Stomach (tissue), 9 donors: ENCODE measurements around the gene NSRP1. TPM values are rescaled to one million over a fixed set of nuclear protein-coding genes. Genes with fewer than 3 reads are reported as not detected.
A peak's percentile ranks its signal among the peaks of the same experiment; 100 is the strongest.

ENCODE experiments used
- DNase-seq, 2 donors: peaks; one replicate each; pipeline versions ENCODE4 v3.0.0 to v3.0.0-alpha.2; 2013 to 2019
- H3K27ac ChIP-seq, 5 donors: fragments of 200-600 bp in 4 of 5; sonication (generic) in 4 of 5; one replicate each; pipeline ENCODE4 v1.5.1; 2013 to 2019; ENCODE audit warnings: mild to moderate bottlenecking in 1 of 5, moderate library complexity in 1 of 5
- H3K27me3 ChIP-seq, 3 donors: fragments of 200-600 bp; sonication (generic); one replicate each; pipeline ENCODE4 v1.5.1; 2017 to 2019; ENCODE audit warnings: mixed run types in 1 of 3
- H3K36me3 ChIP-seq, 4 donors: fragments of 200-600 bp; sonication (generic); 1 replicate in 3 of 4; 2 replicates in 1 of 4; pipeline ENCODE4 v1.5.1; 2016 to 2019
- H3K4me1 ChIP-seq, 4 donors: fragments of 200-600 bp; sonication (generic); one replicate each; pipeline ENCODE4 v1.5.1; 2016 to 2019
- H3K4me3 ChIP-seq, 4 donors: fragments of 200-600 bp; sonication (generic) in 3 of 4; one replicate each; pipeline ENCODE4 v1.5.1; 2016 to 2019; ENCODE audit warnings: mild to moderate bottlenecking in 1 of 4
- H3K9me3 ChIP-seq, 4 donors: fragments of 200-600 bp; sonication (generic); one replicate each; pipeline ENCODE4 v1.5.1; 2016 to 2019
- EP300 ChIP-seq: sonication (generic); formaldehyde crosslinking; IDR thresholded peaks from one replicate; pipeline ENCODE4 v1.6.1; 2017; ENCODE audit warnings: antibody characterized with exemption
- POLR2A ChIP-seq, 4 donors: fragments of 450-650 bp; IDR thresholded peaks; one replicate each; pipeline ENCODE4 v1.6.1; 2016; ENCODE audit warnings: antibody characterized with exemption in 4 of 4, control low read depth in 2 of 4, mild to moderate bottlenecking in 1 of 4, moderate library complexity in 1 of 4
- POLR2AphosphoS5 ChIP-seq, 3 donors: sonication (generic); formaldehyde crosslinking; IDR thresholded peaks; one replicate each; pipeline ENCODE4 v1.6.1; 2016; ENCODE audit warnings: antibody characterized with exemption in 3 of 3
- WGBS, 5 donors: extraction: QIAGEN DNeasy Blood & Tissue Kit in 3 of 5; methylation state at CpG; one replicate each; pipeline versions ENCODE4 v1.1.5 to v1.1.7; 2013 to 2018; 5-methylcytosine and 5-hydroxymethylcytosine counted together
- intact Hi-C: fragments of 100-400 bp; cut with DNase I; formaldehyde crosslinking; loops from one replicate; pipeline ENCODE4 v1.15.1; 2023; ENCODE audit warnings: low total_unique reads
- polyA plus RNA-seq, 3 donors: library from polyadenylated mRNA; stranded (reverse); fragments of 200-250 nt; gene quantifications; one replicate each; pipeline ENCODE4 v1.2.3, GENCODE V29; 2013
- small RNA-seq, 4 donors: library from RNA; depleted of rRNA; stranded (forward); fragments of <200 nt; gene quantifications; one replicate each; pipeline ENCODE3, GENCODE V24; 2016
- total RNA-seq, 5 donors: library from RNA; depleted of rRNA; stranded (reverse); fragments of >200 nt; gene quantifications; one replicate each; pipeline versions ENCODE4 v1.1.0 to v1.2.3, GENCODE V29; 2014 to 2016
- TF ChIP-seq, protein P1 (sequence below), 7 experiments: fragments of 450-650 bp in 4 of 7; fragments of 200-600 bp in 3 of 7; sonication (generic) in 3 of 7; IDR thresholded peaks; one replicate each; pipeline ENCODE4 v1.5.1; 2016 to 2019; ENCODE audit warnings: antibody characterized with exemption in 7 of 7, control low read depth in 2 of 7, mild to moderate bottlenecking in 1 of 7
- donor health status: healthy with polysubstance abuse.
- donor health status: Bipolar disorder and iron deficiency.
- donor health status: healthy.

The NSRP1 gene
- total and polyA plus RNA-seq, 8 donors, result 5.4 to 110 (median 26.9) TPM

- Histone ChIP-seq H3K27ac (no peak overlapping the region), H3K4me1 (peaks cover 17 to 33% (median 32%) of the 10 kb centered on the region in 4 donors), H3K9me3 (no peaks in the 10 kb centered on the region), H3K27me3 (peaks cover 5 to 49% (median 27%) of the 10 kb centered on the region in 3 donors), H3K36me3 (no peaks in the 10 kb centered on the region), H3K4me3 (no peak overlapping the region)
- DNase-seq, result no peak
- WGBS, 5 donors, result 49 to 66% (median 60%) methylated on average over 10 to 11 of the region's 11 CpGs
- TF ChIP-seq EP300, result no peak
- intact Hi-C loops, result no loop called here
Observed at GRCh38 chr17:30232824-30233427, 116.3 kb downstream of the NSRP1 start.

GRCh38 chr17:30234296-30234695 lies 117.7 kb downstream of the NSRP1 start:
- WGBS, 5 donors, result 79 to 85% (median 83%) methylated on average over 6 of the region's 6 CpGs

GRCh38 chr17:30234964-30235363 lies 118.3 kb downstream of the NSRP1 start:
- Histone ChIP-seq H3K27ac (no peak overlapping the region), H3K27me3 (peaks cover 5 to 68% (median 37%) of the 10 kb centered on the region in 3 donors), H3K36me3 (no peaks in the 10 kb centered on the region), H3K4me3 (peak overlapping the region; percentile 41 to 60 (median 46)), H3K4me1 (peaks cover 24 to 46% (median 43%) of the 10 kb centered on the region in 4 donors), H3K9me3 (no peaks in the 10 kb centered on the region)
- TF ChIP-seq POLR2AphosphoS5 (IDR thresholded peaks at IDR 0.05) (no peak), POLR2A (IDR thresholded peaks at IDR 0.05) (no peak), EP300 (no peak)
- TF ChIP-seq, protein P1, sequence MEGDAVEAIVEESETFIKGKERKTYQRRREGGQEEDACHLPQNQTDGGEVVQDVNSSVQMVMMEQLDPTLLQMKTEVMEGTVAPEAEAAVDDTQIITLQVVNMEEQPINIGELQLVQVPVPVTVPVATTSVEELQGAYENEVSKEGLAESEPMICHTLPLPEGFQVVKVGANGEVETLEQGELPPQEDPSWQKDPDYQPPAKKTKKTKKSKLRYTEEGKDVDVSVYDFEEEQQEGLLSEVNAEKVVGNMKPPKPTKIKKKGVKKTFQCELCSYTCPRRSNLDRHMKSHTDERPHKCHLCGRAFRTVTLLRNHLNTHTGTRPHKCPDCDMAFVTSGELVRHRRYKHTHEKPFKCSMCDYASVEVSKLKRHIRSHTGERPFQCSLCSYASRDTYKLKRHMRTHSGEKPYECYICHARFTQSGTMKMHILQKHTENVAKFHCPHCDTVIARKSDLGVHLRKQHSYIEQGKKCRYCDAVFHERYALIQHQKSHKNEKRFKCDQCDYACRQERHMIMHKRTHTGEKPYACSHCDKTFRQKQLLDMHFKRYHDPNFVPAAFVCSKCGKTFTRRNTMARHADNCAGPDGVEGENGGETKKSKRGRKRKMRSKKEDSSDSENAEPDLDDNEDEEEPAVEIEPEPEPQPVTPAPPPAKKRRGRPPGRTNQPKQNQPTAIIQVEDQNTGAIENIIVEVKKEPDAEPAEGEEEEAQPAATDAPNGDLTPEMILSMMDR (IDR thresholded peaks at IDR 0.05), result no peak
- WGBS, 5 donors, result 14 to 31% (median 20%) methylated on average over 10 to 12 of the region's 12 CpGs
- intact Hi-C loops, result no loop called here
- DNase-seq, result peak in 1 of 2 donors; percentile 26

More at GRCh38 chr17:30234296-30234695, 117.7 kb downstream of the NSRP1 start:
- Histone ChIP-seq H3K9me3 (no peaks in the 10 kb centered on the region), H3K4me1 (peaks cover 24 to 46% (median 43%) of the 10 kb centered on the region in 4 donors), H3K4me3 (no peak overlapping the region), H3K27me3 (peaks cover 5 to 63% (median 37%) of the 10 kb centered on the region in 3 donors), H3K27ac (no peak overlapping the region), H3K36me3 (no peaks in the 10 kb centered on the region)
- DNase-seq, result no peak
- intact Hi-C loops, result no loop called here
- TF ChIP-seq POLR2AphosphoS5 (IDR thresholded peaks at IDR 0.05) (no peak), EP300 (no peak), POLR2A (IDR thresholded peaks at IDR 0.05) (no peak)
- TF ChIP-seq, protein P1 (IDR thresholded peaks at IDR 0.05), result no peak

DNA sequence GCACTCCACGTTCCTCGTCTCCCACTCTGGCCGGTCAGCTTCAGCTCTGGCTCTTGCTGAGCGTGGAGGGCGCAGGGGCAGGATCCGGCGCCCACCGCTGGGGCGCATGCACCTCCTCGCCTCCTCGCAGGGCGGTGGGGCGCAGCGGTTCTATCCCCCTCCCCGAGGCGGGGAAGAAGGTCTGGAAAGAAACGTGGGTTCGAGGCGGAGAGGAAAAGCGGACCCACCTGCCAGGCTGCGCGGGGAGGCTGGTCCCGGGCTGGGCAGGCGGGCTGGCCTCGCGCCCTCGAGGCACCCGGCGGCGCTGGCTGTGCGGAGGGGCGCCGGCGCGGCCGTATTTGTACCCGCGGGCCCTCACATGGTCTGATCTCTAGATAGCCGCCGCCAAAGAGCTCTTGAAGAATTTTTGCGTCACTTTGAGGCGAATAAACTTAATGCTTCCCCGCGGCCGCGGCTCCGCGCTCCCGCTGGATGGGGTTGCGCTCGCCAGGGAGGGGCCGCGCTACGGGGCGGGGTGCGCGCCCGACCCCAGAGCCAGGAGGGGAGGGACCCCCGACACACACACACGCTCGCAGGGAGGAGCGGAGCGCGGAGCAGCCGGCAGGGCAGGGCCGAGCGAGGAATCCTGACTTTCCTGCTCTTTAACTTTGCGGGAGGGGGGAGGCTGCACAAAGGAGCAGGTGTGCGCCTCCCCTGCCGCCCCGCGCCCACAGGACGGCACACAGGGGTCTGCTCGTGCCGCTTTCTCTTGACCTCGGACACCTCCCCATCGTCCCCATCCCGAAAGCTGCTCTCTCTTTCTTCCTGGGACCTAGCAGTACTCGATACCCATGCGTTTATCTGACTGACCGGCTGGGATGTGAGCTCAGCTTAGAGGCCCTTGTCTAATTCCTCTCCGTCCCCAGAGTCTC lies 119.0 kb downstream of the NSRP1 start, which contains the start of gene SLC6A4:
Gene SLC6A4, minus strand, starts transcription at position 312 of the 911 bp plus-strand sequence. CDS start 13,739 bp downstream, outside the sequence.
- intact Hi-C loops, result no loop called here
- H3K4me3 ChIP-seq, result peak within 1 kb of the TSS; percentile 41 to 60 (median 46)
- H3K9me3 ChIP-seq, result no peaks in the 10 kb centered on the region
- H3K27ac ChIP-seq, result no peak within 1 kb of the TSS
- peaks cover 24 to 46% (median 43%) of the 10 kb centered on the region in 4 donors for H3K4me1 ChIP-seq
- peaks cover 5 to 72% (median 37%) of the 10 kb centered on the region in 3 donors for H3K27me3 ChIP-seq
- H3K36me3 ChIP-seq, result no peaks in the 10 kb centered on the region
- WGBS, 5 donors, result 2 to 4% (median 4%) methylated on average over 41 to 82 of the region's 82 CpGs
- no peak for TF ChIP-seq EP300
- no peak for TF ChIP-seq POLR2AphosphoS5 (IDR thresholded peaks at IDR 0.05)
- no peak for TF ChIP-seq POLR2A (IDR thresholded peaks at IDR 0.05)
- TF ChIP-seq, protein P1 (IDR thresholded peaks at IDR 0.05), result no peak
- peak in 1 of 2 donors; percentile 69 for DNase-seq

Small RNAs within 50 kb of the gene (small RNA-seq; reads per million reads assigned to genes)
- gene AC104984.5, result 0 reads per million in 4 donors

Other genes with a start within 250 kb of the NSRP1 start
- gene SSH2, start 186.6 kb upstream of the NSRP1 start, total RNA-seq, result 10 to 100 TPM; 19.3 to 44.9 (median 35.0) TPM
- gene SSH2, start 186.6 kb upstream of the NSRP1 start, polyA plus RNA-seq, result 10 to 100 TPM in 2 of 3 donors, 1 to 10 TPM in 1; 7.8 to 21.0 (median 10.3) TPM
- 1 to 10 TPM in 2 of 5 donors, under 1 TPM in 1, not detected in 2; 0.14 to 2.8 (median 2.6) TPM for gene EFCAB5, start 175.2 kb upstream of the NSRP1 start, total RNA-seq
- gene EFCAB5, start 175.2 kb upstream of the NSRP1 start, polyA plus RNA-seq, result under 1 TPM in 1 of 3 donors, not detected in 2; 0.05 TPM
- gene SLC6A4, start 118.9 kb downstream of the NSRP1 start, total RNA-seq, result under 1 TPM in 1 of 5 donors, not detected in 4; 0.18 TPM
- gene SLC6A4, start 118.9 kb downstream of the NSRP1 start, polyA plus RNA-seq, result under 1 TPM in 1 of 3 donors, not detected in 2; 0.55 TPM
- gene BLMH, start 175.1 kb downstream of the NSRP1 start, total RNA-seq, result 10 to 100 TPM in 3 of 5 donors, 1 to 10 TPM in 1, not detected in 1; 5.4 to 32.4 (median 28.4) TPM
- 10 to 100 TPM; 12.8 to 14.7 (median 14.4) TPM for gene BLMH, start 175.1 kb downstream of the NSRP1 start, polyA plus RNA-seq
- 1 to 10 TPM in 1 of 5 donors, not detected in 4; 1.1 TPM for gene TMIGD1, start 217.2 kb downstream of the NSRP1 start, total RNA-seq
- not detected for gene TMIGD1, start 217.2 kb downstream of the NSRP1 start, polyA plus RNA-seq